HFFc6 (cell line): ENCODE data around the gene SEMA5B. TPM values are rescaled to one million over a fixed set of nuclear protein-coding genes. Genes with fewer than 3 reads are reported as not detected.

Experiments
- DNase-seq: peaks from one replicate; pipeline ENCODE4 v3.0.0-alpha.2; 2018
- H3K27ac Mint-ChIP-seq: 2 replicates; pipeline ENCODE4 v1.8.0; 2020; ENCODE audit warnings: mild to moderate bottlenecking, mixed read lengths
- H3K27me3 Mint-ChIP-seq: 2 replicates; pipeline ENCODE4 v1.8.0; 2021; ENCODE audit warnings: mild to moderate bottlenecking, moderate library complexity, mixed read lengths; ENCODE audit not compliant: insufficient read depth
- H3K36me3 Mint-ChIP-seq: 2 replicates; pipeline ENCODE4 v1.8.0; 2021; ENCODE audit warnings: low read depth, mixed read lengths
- H3K4me1 Mint-ChIP-seq: 2 replicates; pipeline ENCODE4 v1.8.0; 2020; ENCODE audit warnings: low read depth, mixed read lengths
- H3K4me3 Mint-ChIP-seq: 2 replicates; pipeline ENCODE4 v1.8.0; 2020; ENCODE audit warnings: mild to moderate bottlenecking, moderate library complexity, mixed read lengths
- H3K9me3 Mint-ChIP-seq: 2 replicates; pipeline ENCODE4 v1.8.0; 2020; ENCODE audit warnings: mild to moderate bottlenecking, mixed read lengths
- total RNA-seq, 6 experiments: library from RNA; stranded (reverse); fragmentation: NEBNext Ultra II Directional; extraction: Animal tissue kit (Norgen Biotek cat#: 25700); gene quantifications; 2 replicates in 1 of 6; 3 replicates in 5 of 6; pipeline ENCODE4 v1.2.3, GENCODE V29; 2021
- TF ChIP-seq, protein P1 (sequence below): fragments of 200-600 bp; sonication (generic); IDR thresholded peaks from 2 replicates; pipeline ENCODE4 v1.5.0; 2021; ENCODE audit warnings: antibody characterized with exemption, mild to moderate bottlenecking

Gene SEMA5B
- total RNA-seq, 6 experiments from 2014 or later, result not detected

DNA sequence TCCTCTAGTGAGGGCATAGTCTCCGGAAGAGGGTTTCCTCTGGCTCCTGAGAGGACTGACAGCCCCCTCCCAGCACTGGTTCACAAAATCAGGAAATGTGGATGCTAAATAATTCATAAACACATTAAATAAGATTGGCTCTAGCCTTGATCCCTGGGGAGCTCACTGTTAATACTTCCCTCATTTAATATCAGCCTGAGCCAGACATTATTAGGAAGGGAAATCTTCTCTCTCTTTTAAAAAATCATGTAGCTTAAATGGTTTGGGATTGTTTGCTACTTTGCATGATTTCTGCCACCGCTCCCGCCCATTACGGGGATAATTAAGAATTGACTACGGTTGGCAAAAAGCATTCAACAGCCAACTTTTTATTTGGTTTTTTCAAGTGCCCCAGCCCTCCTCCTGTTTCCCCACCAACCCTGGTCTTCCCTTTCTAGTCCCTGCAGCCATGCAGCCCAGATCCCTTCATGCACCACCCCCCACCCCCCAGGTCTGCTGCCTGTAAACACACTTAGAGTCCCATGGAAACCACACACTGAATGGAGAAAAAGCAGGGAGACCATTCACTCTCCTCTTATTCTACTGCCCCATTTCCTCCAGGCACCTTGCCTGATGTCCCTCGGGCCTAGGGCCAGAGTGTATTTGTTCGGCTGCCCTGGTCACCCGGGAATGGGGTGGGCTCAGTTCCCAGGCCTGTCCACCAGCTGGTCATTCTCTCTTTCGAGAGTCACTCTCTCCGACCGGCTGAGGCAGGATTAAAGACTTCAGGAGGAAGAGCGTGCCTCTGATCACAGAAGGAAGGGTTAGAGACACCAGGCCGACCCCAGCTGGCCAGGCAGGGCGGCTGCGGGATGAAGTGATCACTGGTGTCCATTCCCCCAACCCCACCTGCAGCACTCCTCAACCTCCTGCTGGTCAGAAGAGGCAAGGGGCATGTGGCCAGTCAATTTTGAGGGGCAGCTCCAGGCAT is 45.1 kb downstream of the SEMA5B start:
- H3K4me1 Mint-ChIP-seq, result peaks cover 18% of the 10 kb centered on the region
- H3K27ac Mint-ChIP-seq, result no peak overlapping the region
- H3K4me3 Mint-ChIP-seq, result no peak overlapping the region
- no peaks in the 10 kb centered on the region for H3K36me3 Mint-ChIP-seq
- TF ChIP-seq, protein P1, sequence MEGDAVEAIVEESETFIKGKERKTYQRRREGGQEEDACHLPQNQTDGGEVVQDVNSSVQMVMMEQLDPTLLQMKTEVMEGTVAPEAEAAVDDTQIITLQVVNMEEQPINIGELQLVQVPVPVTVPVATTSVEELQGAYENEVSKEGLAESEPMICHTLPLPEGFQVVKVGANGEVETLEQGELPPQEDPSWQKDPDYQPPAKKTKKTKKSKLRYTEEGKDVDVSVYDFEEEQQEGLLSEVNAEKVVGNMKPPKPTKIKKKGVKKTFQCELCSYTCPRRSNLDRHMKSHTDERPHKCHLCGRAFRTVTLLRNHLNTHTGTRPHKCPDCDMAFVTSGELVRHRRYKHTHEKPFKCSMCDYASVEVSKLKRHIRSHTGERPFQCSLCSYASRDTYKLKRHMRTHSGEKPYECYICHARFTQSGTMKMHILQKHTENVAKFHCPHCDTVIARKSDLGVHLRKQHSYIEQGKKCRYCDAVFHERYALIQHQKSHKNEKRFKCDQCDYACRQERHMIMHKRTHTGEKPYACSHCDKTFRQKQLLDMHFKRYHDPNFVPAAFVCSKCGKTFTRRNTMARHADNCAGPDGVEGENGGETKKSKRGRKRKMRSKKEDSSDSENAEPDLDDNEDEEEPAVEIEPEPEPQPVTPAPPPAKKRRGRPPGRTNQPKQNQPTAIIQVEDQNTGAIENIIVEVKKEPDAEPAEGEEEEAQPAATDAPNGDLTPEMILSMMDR, result no peak
- peaks cover 61% of the 10 kb centered on the region for H3K27me3 Mint-ChIP-seq
- DNase-seq, result no peak
- no peaks in the 10 kb centered on the region for H3K9me3 Mint-ChIP-seq

DNA sequence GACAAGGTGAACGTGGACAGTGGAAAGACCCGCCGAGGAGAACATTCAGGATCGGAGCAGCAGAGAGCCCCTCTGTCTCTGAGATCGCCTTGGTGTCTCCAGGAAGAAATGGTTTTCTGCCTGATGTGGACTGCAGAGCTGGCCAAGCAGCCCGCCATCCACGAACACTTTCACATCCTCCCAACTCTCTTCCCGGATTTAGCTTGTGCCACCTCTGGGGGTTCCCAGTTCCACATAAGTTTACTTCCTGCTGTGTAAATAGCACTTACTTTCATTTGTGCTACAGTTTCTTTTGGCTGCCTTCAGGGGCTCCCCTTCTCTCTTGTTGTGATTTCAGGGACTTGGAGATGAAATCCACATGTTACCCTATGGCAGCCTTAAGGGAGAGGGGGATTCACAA is 48.4 kb downstream of the SEMA5B start:
- peaks cover 46% of the 10 kb centered on the region for H3K27me3 Mint-ChIP-seq
- H3K4me3 Mint-ChIP-seq, result no peak overlapping the region
- H3K36me3 Mint-ChIP-seq, result no peaks in the 10 kb centered on the region
- TF ChIP-seq, protein P1, result no peak
- H3K4me1 Mint-ChIP-seq, result peaks cover 37% of the 10 kb centered on the region
- no peak overlapping the region for H3K27ac Mint-ChIP-seq
- no peak for DNase-seq
- H3K9me3 Mint-ChIP-seq, result no peaks in the 10 kb centered on the region

DNA sequence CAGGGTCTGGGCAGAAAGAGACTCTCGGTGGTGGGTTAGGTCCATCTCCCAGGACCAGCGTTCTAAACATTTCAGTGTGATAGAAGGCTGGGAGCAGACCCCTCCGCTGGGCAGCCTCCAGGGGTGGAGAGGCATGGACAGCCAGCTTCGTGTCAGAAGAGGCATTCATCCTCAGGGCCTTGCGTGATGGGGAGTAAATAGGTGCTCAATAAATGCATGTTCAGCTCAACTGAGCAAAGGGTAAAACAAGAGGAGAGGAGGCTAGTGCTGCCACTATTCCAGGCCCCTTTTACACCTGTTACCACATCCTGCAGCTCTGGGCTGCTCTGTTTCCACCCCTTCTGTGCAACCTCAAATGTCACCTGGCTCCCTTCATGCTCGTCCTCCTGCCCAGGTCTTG is 49.0 kb downstream of the SEMA5B start:
- TF ChIP-seq, protein P1, result no peak
- H3K27ac Mint-ChIP-seq, result no peak overlapping the region
- peaks cover 43% of the 10 kb centered on the region for H3K27me3 Mint-ChIP-seq
- H3K9me3 Mint-ChIP-seq, result no peaks in the 10 kb centered on the region
- no peak for DNase-seq
- no peaks in the 10 kb centered on the region for H3K36me3 Mint-ChIP-seq
- no peak overlapping the region; the same call in 1 of the 2 replicates for H3K4me3 Mint-ChIP-seq
- peaks cover 37% of the 10 kb centered on the region for H3K4me1 Mint-ChIP-seq

DNA sequence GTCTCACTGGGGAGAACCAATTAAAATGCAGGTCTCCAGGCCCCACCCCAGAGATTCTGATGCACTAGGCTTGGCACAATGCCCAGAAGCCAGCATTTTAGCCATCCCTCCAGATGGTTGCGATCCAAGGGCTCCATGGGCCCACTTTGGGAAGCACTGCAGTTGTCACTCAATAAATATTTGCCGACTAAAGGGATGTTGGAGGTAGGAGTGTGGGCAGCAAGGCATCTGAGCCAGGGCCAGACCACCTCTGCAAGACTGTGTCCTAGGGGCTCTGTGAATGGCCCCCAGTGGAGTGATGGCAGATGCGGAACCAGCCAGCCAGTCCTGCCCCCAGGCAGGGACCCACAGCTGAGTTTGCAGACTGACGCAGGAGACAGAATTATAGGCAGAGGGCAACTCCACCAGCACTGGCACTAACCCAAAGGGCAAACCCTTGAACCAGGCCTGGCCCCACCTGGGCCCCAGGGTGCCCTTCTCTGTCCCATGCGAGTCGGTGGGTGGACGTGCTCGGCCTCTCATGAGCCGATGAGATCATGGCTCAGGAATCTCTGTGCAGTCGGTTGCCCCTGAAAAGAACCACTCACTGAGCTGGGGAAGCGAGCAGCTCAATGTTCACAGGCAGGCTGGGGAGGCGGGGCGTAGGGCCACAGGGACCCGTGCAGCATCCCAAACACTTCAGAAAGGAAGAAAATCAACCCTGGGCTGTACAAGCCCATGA is 49.7 kb downstream of the SEMA5B start:
- Mint-ChIP-seq H3K36me3 (no peaks in the 10 kb centered on the region), H3K4me3 (no peak overlapping the region), H3K4me1 (peaks cover 37% of the 10 kb centered on the region), H3K27me3 (peaks cover 46% of the 10 kb centered on the region), H3K27ac (no peak overlapping the region), H3K9me3 (no peaks in the 10 kb centered on the region)
- DNase-seq, result peak; percentile 47
- TF ChIP-seq, protein P1, result no peak

DNA sequence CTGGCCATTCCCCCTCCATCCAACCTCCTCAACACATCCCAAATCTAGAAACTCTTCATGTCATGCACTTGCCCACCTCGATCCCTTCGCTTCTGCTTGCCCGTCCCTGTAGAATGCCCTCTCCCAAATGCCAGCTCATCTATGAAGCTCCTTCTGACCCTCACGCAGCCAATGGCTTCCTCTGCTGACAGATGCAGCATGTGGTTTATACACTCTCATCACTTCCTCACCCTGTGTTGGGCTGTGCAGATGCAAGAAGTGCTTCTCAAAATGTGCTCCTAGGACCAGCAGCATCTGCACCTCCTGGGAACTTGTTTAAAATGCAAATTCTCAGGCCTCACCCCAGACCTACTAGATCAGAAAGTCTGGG is 51.7 kb downstream of the SEMA5B start:
- Mint-ChIP-seq H3K27me3 (peaks cover 48% of the 10 kb centered on the region), H3K4me1 (peaks cover 37% of the 10 kb centered on the region), H3K4me3 (no peak overlapping the region), H3K36me3 (no peaks in the 10 kb centered on the region), H3K27ac (no peak overlapping the region; the same call in 1 of the 2 replicates), H3K9me3 (no peaks in the 10 kb centered on the region)
- no peak for DNase-seq
- TF ChIP-seq, protein P1, result no peak
